Keratinocyte (primary cell): Measurements from ENCODE around the gene ITPK1. TPM values are rescaled to one million over a fixed set of nuclear protein-coding genes. Genes with fewer than 3 reads are reported as not detected.

Experiments
- DNase-seq: peaks from one replicate; pipeline ENCODE4 v3.0.0-alpha.2; 2011; ENCODE audit warnings: low read depth, missing footprints, low spot score
- FAIRE-seq: peaks from 2 replicates; lab custom pipeline; 2011; peaks lifted over from hg19 to GRCh38; lab: Jason Lieb, UNC
- H2AFZ ChIP-seq: 2 replicates; pipeline ENCODE4 v1.6.0; 2012; ENCODE audit warnings: low read length, control low read depth, inconsistent platforms; ENCODE audit not compliant: control insufficient read depth
- H3K27ac ChIP-seq: 2 replicates; pipeline ENCODE4 v1.5.1; 2011; ENCODE audit warnings: low read length; ENCODE audit not compliant: control insufficient read depth, insufficient read depth
- H3K27me3 ChIP-seq: 3 replicates; pipeline ENCODE4 v1.6.0; 2011; ENCODE audit warnings: low read length; ENCODE audit not compliant: control insufficient read depth, insufficient read depth; ENCODE audit errors: extremely low read depth
- H3K36me3 ChIP-seq, 2 experiments: 2 replicates in 1 of 2; 3 replicates in 1 of 2; pipeline ENCODE4 v1.5.1; 2011; ENCODE audit warnings: low read length in 2 of 2, mild to moderate bottlenecking in 1 of 2; ENCODE audit not compliant: control insufficient read depth in 2 of 2, insufficient read depth in 2 of 2; ENCODE audit errors: extremely low read depth in 1 of 2
- H3K4me1 ChIP-seq: 3 replicates; pipeline ENCODE4 v1.5.1; 2011; ENCODE audit warnings: low read length; ENCODE audit not compliant: control insufficient read depth, insufficient read depth; ENCODE audit errors: extremely low read depth
- H3K4me2 ChIP-seq: 3 replicates; pipeline ENCODE4 v1.6.0; 2011; ENCODE audit warnings: low read depth, low read length; ENCODE audit not compliant: control insufficient read depth, insufficient read depth; ENCODE audit errors: extremely low read depth
- H3K4me3 ChIP-seq, 3 experiments: fragments of 200-600 bp in 1 of 3; sonication (generic) in 1 of 3; 2 replicates in 2 of 3; 3 replicates in 1 of 3; pipeline ENCODE4 v1.5.1; 2011 to 2016; ENCODE audit warnings: low read length in 3 of 3, mild to moderate bottlenecking in 3 of 3, control low read depth in 2 of 3, inconsistent platforms in 1 of 3, low read depth in 1 of 3, mixed read lengths in 1 of 3, mixed run types in 1 of 3, moderate library complexity in 1 of 3; ENCODE audit not compliant: control insufficient read depth in 2 of 3, insufficient read depth in 2 of 3; ENCODE audit errors: extremely low read depth in 1 of 3
- H3K79me2 ChIP-seq: 2 replicates; pipeline ENCODE4 v1.6.0; 2012; ENCODE audit warnings: low read length; ENCODE audit not compliant: control insufficient read depth, insufficient read depth
- H3K9ac ChIP-seq: 3 replicates; pipeline ENCODE4 v1.6.0; 2011; ENCODE audit warnings: low read length; ENCODE audit not compliant: control insufficient read depth, insufficient read depth; ENCODE audit errors: extremely low read depth
- H3K9me1 ChIP-seq: 3 replicates; pipeline ENCODE4 v1.6.0; 2011; ENCODE audit warnings: low read length; ENCODE audit not compliant: control insufficient read depth, insufficient read depth; ENCODE audit errors: extremely low read depth
- H3K9me3 ChIP-seq: 2 replicates; pipeline ENCODE4 v1.5.1; 2012; ENCODE audit warnings: low read depth, low read length; ENCODE audit not compliant: control insufficient read depth
- H4K20me1 ChIP-seq: 3 replicates; pipeline ENCODE4 v1.6.0; 2011; ENCODE audit warnings: low read length; ENCODE audit not compliant: control insufficient read depth, insufficient read depth; ENCODE audit errors: extremely low read depth
- CTCF ChIP-seq, 3 experiments: IDR thresholded peaks in 1 of 3; conservative IDR thresholded peaks in 1 of 3; optimal IDR thresholded peaks in 1 of 3; 2 replicates in 2 of 3; 3 replicates in 1 of 3; pipeline versions ENCODE3 to v1.5.1; 2011; ENCODE audit warnings: low read length in 3 of 3, mild to moderate bottlenecking in 3 of 3, moderate library complexity in 2 of 3, control low read depth in 1 of 3, inconsistent platforms in 1 of 3; ENCODE audit not compliant: insufficient read depth in 2 of 3; ENCODE audit errors: extremely low read depth in 1 of 3
- EZH2 ChIP-seq: IDR thresholded peaks from one replicate; pipeline ENCODE4 v1.6.1; 2012; ENCODE audit warnings: inconsistent platforms, mild to moderate bottlenecking, low read length, moderate library complexity
- dilution Hi-C: fragments of 300-500 bp; cut with MboI; formaldehyde crosslinking; loops from one replicate; pipeline ENCODE4 v1.7.0; 2020; ENCODE audit warnings: low sequenced_read_pairs; ENCODE audit not compliant: extremely low pct_ligation_motif_present
- polyA plus RNA-seq, 5 experiments: library from polyadenylated mRNA; depleted of rRNA in 3 of 5; stranded (reverse) in 3 of 5; stranded (forward) in 1 of 5; unstranded in 1 of 5; fragments of >200 nt; gene quantifications; 1 replicate in 1 of 5; 2 replicates in 3 of 5; 3 replicates in 1 of 5; pipeline versions ENCODE4 v1.2.1 to v1.2.3, GENCODE V29; 2011 to 2012; ENCODE audit warnings: missing spikeins in 2 of 5, low read depth in 1 of 5, low replicate concordance in 1 of 5

Gene ITPK1
- polyA plus RNA-seq, 1 donor (not counting 4 experiments of a cell fraction or from before 2014, with no cell fraction given) = 67.8 TPM

DNA sequence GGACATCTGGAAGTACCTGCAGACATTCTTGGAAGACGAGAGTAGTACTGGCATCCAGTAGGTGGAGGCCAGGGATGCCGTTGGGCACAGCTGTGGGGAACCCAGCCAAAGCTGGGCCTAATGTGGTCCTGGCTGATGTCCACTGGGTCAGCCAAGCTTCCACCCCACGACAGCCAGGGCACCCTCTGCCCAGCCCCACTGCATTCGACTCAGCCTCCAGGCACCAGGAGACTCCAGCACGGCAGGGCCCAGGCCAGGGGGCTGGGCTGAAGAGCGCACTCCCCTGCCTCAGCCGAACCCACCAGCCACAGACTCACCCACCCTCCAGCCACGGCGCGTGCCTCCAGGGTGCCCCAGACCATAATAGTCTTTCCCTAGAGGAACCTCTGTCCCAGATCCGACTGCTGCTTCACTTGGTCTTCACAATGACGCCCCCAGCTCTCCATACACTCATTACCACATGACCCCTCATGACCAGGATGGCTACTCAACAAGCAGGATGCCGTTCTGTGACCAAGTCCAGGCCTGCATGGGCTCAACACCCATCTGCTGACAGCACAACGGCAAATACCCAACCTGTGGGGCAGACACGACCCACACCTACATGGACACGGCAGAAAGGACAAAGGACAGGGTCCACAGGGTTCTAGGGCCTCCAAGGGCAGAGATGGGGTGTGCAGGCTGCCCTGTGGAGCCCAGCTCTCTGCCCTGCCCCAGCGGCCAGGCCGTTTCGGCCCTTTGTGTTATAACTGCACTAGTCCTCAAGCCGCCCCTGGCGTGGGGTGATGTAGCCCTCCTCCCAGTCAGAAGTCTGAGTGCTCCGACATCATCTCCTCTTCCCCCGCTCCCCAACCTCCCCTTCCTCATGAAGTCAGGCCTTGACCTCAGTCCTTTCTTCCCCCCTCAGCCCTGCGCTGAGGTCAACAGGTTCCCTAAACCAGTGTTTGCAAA lies 22.8 kb downstream of the ITPK1 start:
- DNase-seq (no peak), FAIRE-seq (no peak)
- Histone ChIP-seq H3K27me3 (no peaks in the 10 kb centered on the region), H4K20me1 (peaks cover 2% of the 10 kb centered on the region), H3K4me2 (no peak overlapping the region), H3K9me1 (peaks cover 6% of the 10 kb centered on the region), H3K27ac (no peak overlapping the region), H3K9ac (no peak overlapping the region), H3K36me3 (peaks cover 0 to 2% of the 10 kb centered on the region in 2 experiments), H3K4me3 (no peak overlapping the region), H2AFZ (no peak overlapping the region), H3K9me3 (no peaks in the 10 kb centered on the region), H3K79me2 (peaks cover 85% of the 10 kb centered on the region), H3K4me1 (peaks cover 28% of the 10 kb centered on the region)
- no peak for TF ChIP-seq CTCF (optimal IDR thresholded peaks at IDR 0.05 in 1 of 3, IDR thresholded peaks at IDR 0.05 in 1 of 3, conservative IDR thresholded peaks at IDR 0.05 in 1 of 3; ENCODE audit: extremely low read depth in 1 of 3, insufficient read depth in 2 of 3, low read length in 3 of 3)
- dilution Hi-C loops = no loop called here

DNA sequence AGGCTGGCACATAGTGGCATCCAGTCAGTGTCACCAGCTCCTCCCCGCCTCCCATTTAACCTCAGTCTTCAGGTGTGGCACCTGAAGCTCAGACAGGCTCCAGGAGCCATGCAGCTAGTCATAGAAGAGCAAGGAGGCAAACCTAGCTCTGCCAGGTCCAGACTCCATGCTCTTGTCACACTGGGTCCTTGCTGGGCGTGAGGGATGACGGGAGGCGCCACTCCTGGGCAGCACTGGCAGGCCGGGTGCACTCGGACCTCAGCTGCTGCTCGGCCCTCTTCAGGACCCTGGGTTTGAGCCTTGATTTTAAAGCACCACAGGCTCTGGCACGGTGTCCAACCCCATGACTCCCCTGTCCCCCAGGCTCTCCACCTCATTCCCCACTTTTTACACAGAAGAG lies 24.1 kb downstream of the ITPK1 start:
- Histone ChIP-seq H4K20me1 (peaks cover 2% of the 10 kb centered on the region), H3K27me3 (no peaks in the 10 kb centered on the region), H3K9me3 (no peaks in the 10 kb centered on the region), H3K9ac (peak overlapping the region; percentile 16), H3K36me3 (peaks cover 0 to 2% of the 10 kb centered on the region in 2 experiments), H3K4me1 (peaks cover 40% of the 10 kb centered on the region), H3K79me2 (peaks cover 83% of the 10 kb centered on the region), H3K27ac (no peak overlapping the region), H3K9me1 (peaks cover 5% of the 10 kb centered on the region), H2AFZ (no peak overlapping the region), H3K4me3 (no peak overlapping the region), H3K4me2 (peak overlapping the region; percentile 7)
- TF ChIP-seq CTCF (optimal IDR thresholded peaks at IDR 0.05 in 1 of 3, IDR thresholded peaks at IDR 0.05 in 1 of 3, conservative IDR thresholded peaks at IDR 0.05 in 1 of 3; ENCODE audit: extremely low read depth in 1 of 3, insufficient read depth in 2 of 3, low read length in 3 of 3) = no peak
- TF ChIP-seq EZH2 = no peak
- DNase-seq (no peak), FAIRE-seq (no peak)
- dilution Hi-C loops = no loop called here
